ENCODE data around the gene PLXNA2.

The PLXNA2 gene

GRCh38 chr1:208228550-208228949 lies 15.6 kb downstream of the PLXNA2 start:
- no peak for DNase-seq (ENCODE audit: extremely low read depth, low read depth)
- no peak for TF ChIP-seq CTCF (IDR thresholded peaks at IDR 0.05; ENCODE audit: low read depth, low read length)

DNA sequence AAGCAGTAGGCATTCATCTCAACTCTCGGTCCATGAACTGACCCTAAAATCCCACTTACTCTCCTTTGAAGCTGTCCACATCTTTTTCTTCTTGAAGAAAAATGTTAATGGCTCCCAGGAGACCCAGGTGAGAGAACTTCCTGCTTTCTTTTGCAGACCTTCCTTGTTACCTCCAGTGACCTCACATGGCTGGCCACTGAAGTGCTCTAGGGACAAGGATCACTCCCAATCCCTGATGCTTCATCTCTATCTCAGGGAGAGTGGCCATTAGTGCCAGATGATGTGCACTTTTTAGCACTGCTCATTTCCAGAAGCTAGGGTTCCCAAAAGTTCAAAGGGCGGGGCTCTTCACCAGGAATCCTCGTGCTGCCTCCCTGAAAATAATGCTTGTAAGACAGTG lies 16.2 kb downstream of the PLXNA2 start:
- no peak for TF ChIP-seq CTCF (IDR thresholded peaks at IDR 0.05; ENCODE audit: low read depth, low read length)
- no peak for DNase-seq (ENCODE audit: extremely low read depth, low read depth)

- no peak for TF ChIP-seq CTCF (IDR thresholded peaks at IDR 0.05; ENCODE audit: low read depth, low read length)
- no peak for DNase-seq (ENCODE audit: extremely low read depth, low read depth)
These were observed 16.8 kb downstream of the PLXNA2 start for GRCh38 chr1:208227366-208227765.

- TF ChIP-seq CTCF (IDR thresholded peaks at IDR 0.05; ENCODE audit: low read depth, low read length), result no peak
These were observed 17.9 kb downstream of the PLXNA2 start for GRCh38 chr1:208225954-208226937.

DNA sequence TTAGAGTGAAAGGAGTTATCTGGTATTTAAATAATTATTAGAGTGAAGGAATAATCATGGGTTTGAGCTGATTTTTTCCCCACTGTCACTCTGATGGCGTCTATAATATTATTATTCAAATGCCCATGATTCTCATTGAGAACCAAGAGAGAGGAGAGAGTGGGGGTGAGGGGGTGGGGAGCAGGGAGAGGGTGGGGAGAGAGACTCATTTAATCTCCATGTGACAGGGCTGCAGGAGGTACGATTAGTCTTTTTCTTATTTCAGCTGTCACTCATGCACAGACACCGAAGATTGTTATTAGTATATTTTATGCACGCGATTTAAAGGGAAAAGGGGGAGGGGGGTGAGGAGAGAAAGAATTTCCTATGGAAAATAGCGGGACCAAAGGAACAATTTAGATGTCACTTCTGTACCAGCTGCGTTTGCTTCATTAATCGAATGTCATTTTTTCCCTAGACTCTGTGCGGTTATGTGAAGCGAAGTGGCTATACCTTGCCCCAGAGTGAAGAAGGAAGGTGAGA lies 19.9 kb downstream of the PLXNA2 start:
- TF ChIP-seq CTCF (IDR thresholded peaks at IDR 0.05; ENCODE audit: low read depth, low read length), result no peak

More at GRCh38 chr1:208225954-208226937, 17.9 kb downstream of the PLXNA2 start:
- no peak for DNase-seq (ENCODE audit: extremely low read depth, low read depth)

GRCh38 chr1:208223136-208223535 lies 21.0 kb downstream of the PLXNA2 start:
- no peak for TF ChIP-seq CTCF (IDR thresholded peaks at IDR 0.05; ENCODE audit: low read depth, low read length)
- DNase-seq (ENCODE audit: extremely low read depth, low read depth), result no peak

More for the DNA sequence above, 19.9 kb downstream of the PLXNA2 start:
- DNase-seq (ENCODE audit: extremely low read depth, low read depth), result no peak
